H1 (cell line): ENCODE measurements around the gene ALPL. TPM values are rescaled to one million over a fixed set of nuclear protein-coding genes. Genes with fewer than 3 reads are reported as not detected.

Source experiments
- BCL11A ChIP-seq, 2 experiments: IDR thresholded peaks; one replicate each; pipeline ENCODE4 v1.6.1; 2011; ENCODE audit warnings: low read depth in 2 of 2, low read length in 2 of 2, mild to moderate bottlenecking in 2 of 2
- CHD2 ChIP-seq: IDR thresholded peaks from 2 replicates; pipeline ENCODE4 v1.6.1; 2012; ENCODE audit warnings: low read length, improper control_type of control experiment
- RXRA ChIP-seq: IDR thresholded peaks from 2 replicates; pipeline ENCODE4 v1.6.1; 2011; ENCODE audit warnings: low read depth, mild to moderate bottlenecking, low read length, moderate library complexity; ENCODE audit not compliant: insufficient read depth
- SIN3A ChIP-seq, 2 experiments: IDR thresholded peaks in 1 of 2; conservative IDR thresholded peaks in 1 of 2; 2 replicates each; pipeline ENCODE4 v1.6.1; 2011 to 2012; ENCODE audit warnings: low read length in 2 of 2, improper control_type of control experiment in 1 of 2, low read depth in 1 of 2, mild to moderate bottlenecking in 1 of 2
- SRF ChIP-seq: IDR thresholded peaks from 2 replicates; pipeline ENCODE4 v1.6.1; 2011; ENCODE audit warnings: mild to moderate bottlenecking, low read depth, low read length, moderate library complexity
- TBP ChIP-seq: IDR thresholded peaks from 2 replicates; pipeline ENCODE4 v1.6.1; 2011; ENCODE audit warnings: low read depth, low read length, improper control_type of control experiment
- polyA plus RNA-seq, 7 experiments: library from polyadenylated mRNA; depleted of rRNA in 3 of 7; stranded (reverse) in 5 of 7; unstranded in 2 of 7; fragments of >200 nt in 5 of 7; fragments of 200-250 nt in 2 of 7; gene quantifications; 1 replicate in 5 of 7; 2 replicates in 1 of 7; 4 replicates in 1 of 7; pipeline versions ENCODE4 v1.2.1 to v1.2.3, GENCODE V29; 2011 to 2013; ENCODE audit warnings: missing spikeins in 2 of 7, mixed read lengths in 2 of 7
- total RNA-seq: library from RNA; stranded (reverse); fragmentation: NEBNext Ultra II Directional; extraction: Animal tissue kit (Norgen Biotek cat#: 25700); gene quantifications from 2 replicates; pipeline ENCODE4 v1.2.1, GENCODE V29; 2021
- TF ChIP-seq, protein P1 (sequence below): fragments of 300-600 bp; sonication (generic); IDR thresholded peaks from 2 replicates; pipeline ENCODE4 v1.7.1; 2012; ENCODE audit warnings: low read length, moderate library complexity, mild to moderate bottlenecking, inconsistent platforms; ENCODE audit not compliant: insufficient replicate concordance

Gene ALPL
- total and polyA plus RNA-seq, 2 of the 8 experiments (the other 6 are each of a cell fraction or from before 2014, with no cell fraction given): 175 to 362 TPM

GRCh38 chr1:21596174-21596573 is 87.0 kb downstream of the ALPL start (continued):
- TF ChIP-seq, protein P1, sequence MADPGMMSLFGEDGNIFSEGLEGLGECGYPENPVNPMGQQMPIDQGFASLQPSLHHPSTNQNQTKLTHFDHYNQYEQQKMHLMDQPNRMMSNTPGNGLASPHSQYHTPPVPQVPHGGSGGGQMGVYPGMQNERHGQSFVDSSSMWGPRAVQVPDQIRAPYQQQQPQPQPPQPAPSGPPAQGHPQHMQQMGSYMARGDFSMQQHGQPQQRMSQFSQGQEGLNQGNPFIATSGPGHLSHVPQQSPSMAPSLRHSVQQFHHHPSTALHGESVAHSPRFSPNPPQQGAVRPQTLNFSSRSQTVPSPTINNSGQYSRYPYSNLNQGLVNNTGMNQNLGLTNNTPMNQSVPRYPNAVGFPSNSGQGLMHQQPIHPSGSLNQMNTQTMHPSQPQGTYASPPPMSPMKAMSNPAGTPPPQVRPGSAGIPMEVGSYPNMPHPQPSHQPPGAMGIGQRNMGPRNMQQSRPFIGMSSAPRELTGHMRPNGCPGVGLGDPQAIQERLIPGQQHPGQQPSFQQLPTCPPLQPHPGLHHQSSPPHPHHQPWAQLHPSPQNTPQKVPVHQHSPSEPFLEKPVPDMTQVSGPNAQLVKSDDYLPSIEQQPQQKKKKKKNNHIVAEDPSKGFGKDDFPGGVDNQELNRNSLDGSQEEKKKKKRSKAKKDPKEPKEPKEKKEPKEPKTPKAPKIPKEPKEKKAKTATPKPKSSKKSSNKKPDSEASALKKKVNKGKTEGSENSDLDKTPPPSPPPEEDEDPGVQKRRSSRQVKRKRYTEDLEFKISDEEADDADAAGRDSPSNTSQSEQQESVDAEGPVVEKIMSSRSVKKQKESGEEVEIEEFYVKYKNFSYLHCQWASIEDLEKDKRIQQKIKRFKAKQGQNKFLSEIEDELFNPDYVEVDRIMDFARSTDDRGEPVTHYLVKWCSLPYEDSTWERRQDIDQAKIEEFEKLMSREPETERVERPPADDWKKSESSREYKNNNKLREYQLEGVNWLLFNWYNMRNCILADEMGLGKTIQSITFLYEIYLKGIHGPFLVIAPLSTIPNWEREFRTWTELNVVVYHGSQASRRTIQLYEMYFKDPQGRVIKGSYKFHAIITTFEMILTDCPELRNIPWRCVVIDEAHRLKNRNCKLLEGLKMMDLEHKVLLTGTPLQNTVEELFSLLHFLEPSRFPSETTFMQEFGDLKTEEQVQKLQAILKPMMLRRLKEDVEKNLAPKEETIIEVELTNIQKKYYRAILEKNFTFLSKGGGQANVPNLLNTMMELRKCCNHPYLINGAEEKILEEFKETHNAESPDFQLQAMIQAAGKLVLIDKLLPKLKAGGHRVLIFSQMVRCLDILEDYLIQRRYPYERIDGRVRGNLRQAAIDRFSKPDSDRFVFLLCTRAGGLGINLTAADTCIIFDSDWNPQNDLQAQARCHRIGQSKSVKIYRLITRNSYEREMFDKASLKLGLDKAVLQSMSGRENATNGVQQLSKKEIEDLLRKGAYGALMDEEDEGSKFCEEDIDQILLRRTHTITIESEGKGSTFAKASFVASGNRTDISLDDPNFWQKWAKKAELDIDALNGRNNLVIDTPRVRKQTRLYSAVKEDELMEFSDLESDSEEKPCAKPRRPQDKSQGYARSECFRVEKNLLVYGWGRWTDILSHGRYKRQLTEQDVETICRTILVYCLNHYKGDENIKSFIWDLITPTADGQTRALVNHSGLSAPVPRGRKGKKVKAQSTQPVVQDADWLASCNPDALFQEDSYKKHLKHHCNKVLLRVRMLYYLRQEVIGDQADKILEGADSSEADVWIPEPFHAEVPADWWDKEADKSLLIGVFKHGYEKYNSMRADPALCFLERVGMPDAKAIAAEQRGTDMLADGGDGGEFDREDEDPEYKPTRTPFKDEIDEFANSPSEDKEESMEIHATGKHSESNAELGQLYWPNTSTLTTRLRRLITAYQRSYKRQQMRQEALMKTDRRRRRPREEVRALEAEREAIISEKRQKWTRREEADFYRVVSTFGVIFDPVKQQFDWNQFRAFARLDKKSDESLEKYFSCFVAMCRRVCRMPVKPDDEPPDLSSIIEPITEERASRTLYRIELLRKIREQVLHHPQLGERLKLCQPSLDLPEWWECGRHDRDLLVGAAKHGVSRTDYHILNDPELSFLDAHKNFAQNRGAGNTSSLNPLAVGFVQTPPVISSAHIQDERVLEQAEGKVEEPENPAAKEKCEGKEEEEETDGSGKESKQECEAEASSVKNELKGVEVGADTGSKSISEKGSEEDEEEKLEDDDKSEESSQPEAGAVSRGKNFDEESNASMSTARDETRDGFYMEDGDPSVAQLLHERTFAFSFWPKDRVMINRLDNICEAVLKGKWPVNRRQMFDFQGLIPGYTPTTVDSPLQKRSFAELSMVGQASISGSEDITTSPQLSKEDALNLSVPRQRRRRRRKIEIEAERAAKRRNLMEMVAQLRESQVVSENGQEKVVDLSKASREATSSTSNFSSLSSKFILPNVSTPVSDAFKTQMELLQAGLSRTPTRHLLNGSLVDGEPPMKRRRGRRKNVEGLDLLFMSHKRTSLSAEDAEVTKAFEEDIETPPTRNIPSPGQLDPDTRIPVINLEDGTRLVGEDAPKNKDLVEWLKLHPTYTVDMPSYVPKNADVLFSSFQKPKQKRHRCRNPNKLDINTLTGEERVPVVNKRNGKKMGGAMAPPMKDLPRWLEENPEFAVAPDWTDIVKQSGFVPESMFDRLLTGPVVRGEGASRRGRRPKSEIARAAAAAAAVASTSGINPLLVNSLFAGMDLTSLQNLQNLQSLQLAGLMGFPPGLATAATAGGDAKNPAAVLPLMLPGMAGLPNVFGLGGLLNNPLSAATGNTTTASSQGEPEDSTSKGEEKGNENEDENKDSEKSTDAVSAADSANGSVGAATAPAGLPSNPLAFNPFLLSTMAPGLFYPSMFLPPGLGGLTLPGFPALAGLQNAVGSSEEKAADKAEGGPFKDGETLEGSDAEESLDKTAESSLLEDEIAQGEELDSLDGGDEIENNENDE: no peak
- TF ChIP-seq TBP (no peak), CHD2 (no peak), BCL11A (IDR thresholded peaks at IDR 0.05; ENCODE audit: low read depth in 2 of 2, low read length in 2 of 2) (no peak), SIN3A (conservative IDR thresholded peaks at IDR 0.05 in 1 of 2, IDR thresholded peaks at IDR 0.05 in 1 of 2; ENCODE audit: low read depth in 1 of 2, low read length in 2 of 2) (no peak), RXRA (no peak), SRF (no peak)
